Measurements from ENCODE around the gene SLC12A7.
A peak's percentile ranks its signal among the peaks of the same experiment; 100 is the strongest.

Gene SLC12A7

GRCh38 chr5:1118231-1118698, 6.4 kb upstream of the SLC12A7 start (continued):
- TF ChIP-seq ZBTB17 (tag by site-specific recombination; IDR thresholded peaks at IDR 0.05), result no peak
- no peak for TF ChIP-seq ATF2 (tag by site-specific recombination; IDR thresholded peaks at IDR 0.05; ENCODE audit: low read depth)
- TF ChIP-seq MZF1 (tag by site-specific recombination; IDR thresholded peaks at IDR 0.05; ENCODE audit: borderline replicate concordance), result peak; percentile 11; the same call in 1 of the 2 replicates
- no peak for TF ChIP-seq ZNF18 (tag by site-specific recombination; IDR thresholded peaks at IDR 0.05)
- TF ChIP-seq ZIC2 (tag by site-specific recombination; IDR thresholded peaks at IDR 0.05), result peak; percentile 100
- TF ChIP-seq ZNF645 (tag by site-specific recombination; IDR thresholded peaks at IDR 0.05), result no peak
- TF ChIP-seq ZNF335 (tag by site-specific recombination; conservative IDR thresholded peaks at IDR 0.05), result peak; percentile 23; the same call in 1 of the 2 replicates
- TF ChIP-seq RBAK (tag by site-specific recombination; IDR thresholded peaks at IDR 0.05), result 0 out of 2 replicates have a peak, but pooled peaks have one; percentile 12
- TF ChIP-seq ZNF175 (tag by site-specific recombination; IDR thresholded peaks at IDR 0.05), result no peak
- 0 out of 2 replicates have a peak, but pooled peaks have one; percentile 15 for TF ChIP-seq ZNF10 (tag by site-specific recombination; IDR thresholded peaks at IDR 0.05)
- no peak for TF ChIP-seq ZNF501 (tag by site-specific recombination; IDR thresholded peaks at IDR 0.05)
- TF ChIP-seq, protein P1, sequence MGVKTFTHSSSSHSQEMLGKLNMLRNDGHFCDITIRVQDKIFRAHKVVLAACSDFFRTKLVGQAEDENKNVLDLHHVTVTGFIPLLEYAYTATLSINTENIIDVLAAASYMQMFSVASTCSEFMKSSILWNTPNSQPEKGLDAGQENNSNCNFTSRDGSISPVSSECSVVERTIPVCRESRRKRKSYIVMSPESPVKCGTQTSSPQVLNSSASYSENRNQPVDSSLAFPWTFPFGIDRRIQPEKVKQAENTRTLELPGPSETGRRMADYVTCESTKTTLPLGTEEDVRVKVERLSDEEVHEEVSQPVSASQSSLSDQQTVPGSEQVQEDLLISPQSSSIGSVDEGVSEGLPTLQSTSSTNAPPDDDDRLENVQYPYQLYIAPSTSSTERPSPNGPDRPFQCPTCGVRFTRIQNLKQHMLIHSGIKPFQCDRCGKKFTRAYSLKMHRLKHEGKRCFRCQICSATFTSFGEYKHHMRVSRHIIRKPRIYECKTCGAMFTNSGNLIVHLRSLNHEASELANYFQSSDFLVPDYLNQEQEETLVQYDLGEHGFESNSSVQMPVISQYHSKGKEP (tag by site-specific recombination; IDR thresholded peaks at IDR 0.05), result no peak
- TF ChIP-seq, protein P2, sequence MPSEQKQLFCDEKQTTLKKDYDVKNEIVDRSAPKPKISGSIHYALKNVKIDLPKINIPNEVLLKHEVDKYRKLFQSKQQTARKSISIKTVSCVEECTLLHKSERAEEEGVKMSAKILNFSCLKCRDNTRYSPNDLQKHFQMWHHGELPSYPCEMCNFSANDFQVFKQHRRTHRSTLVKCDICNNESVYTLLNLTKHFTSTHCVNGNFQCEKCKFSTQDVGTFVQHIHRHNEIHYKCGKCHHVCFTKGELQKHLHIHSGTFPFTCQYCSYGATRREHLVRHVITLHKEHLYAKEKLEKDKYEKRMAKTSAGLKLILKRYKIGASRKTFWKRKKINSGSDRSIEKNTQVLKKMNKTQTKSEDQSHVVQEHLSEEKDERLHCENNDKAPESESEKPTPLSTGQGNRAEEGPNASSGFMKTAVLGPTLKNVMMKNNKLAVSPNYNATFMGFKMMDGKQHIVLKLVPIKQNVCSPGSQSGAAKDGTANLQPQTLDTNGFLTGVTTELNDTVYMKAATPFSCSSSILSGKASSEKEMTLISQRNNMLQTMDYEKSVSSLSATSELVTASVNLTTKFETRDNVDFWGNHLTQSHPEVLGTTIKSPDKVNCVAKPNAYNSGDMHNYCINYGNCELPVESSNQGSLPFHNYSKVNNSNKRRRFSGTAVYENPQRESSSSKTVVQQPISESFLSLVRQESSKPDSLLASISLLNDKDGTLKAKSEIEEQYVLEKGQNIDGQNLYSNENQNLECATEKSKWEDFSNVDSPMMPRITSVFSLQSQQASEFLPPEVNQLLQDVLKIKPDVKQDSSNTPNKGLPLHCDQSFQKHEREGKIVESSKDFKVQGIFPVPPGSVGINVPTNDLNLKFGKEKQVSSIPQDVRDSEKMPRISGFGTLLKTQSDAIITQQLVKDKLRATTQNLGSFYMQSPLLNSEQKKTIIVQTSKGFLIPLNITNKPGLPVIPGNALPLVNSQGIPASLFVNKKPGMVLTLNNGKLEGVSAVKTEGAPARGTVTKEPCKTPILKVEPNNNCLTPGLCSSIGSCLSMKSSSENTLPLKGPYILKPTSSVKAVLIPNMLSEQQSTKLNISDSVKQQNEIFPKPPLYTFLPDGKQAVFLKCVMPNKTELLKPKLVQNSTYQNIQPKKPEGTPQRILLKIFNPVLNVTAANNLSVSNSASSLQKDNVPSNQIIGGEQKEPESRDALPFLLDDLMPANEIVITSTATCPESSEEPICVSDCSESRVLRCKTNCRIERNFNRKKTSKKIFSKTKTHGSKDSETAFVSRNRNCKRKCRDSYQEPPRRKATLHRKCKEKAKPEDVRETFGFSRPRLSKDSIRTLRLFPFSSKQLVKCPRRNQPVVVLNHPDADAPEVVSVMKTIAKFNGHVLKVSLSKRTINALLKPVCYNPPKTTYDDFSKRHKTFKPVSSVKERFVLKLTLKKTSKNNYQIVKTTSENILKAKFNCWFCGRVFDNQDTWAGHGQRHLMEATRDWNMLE (tag by site-specific recombination; conservative IDR thresholded peaks at IDR 0.05; ENCODE audit: low read depth), result no peak
- peak; percentile 2; the same call in 1 of the 2 replicates for TF ChIP-seq BCL11A (tag by site-specific recombination; IDR thresholded peaks at IDR 0.05; ENCODE audit: low read depth)
- TF ChIP-seq, protein P3, sequence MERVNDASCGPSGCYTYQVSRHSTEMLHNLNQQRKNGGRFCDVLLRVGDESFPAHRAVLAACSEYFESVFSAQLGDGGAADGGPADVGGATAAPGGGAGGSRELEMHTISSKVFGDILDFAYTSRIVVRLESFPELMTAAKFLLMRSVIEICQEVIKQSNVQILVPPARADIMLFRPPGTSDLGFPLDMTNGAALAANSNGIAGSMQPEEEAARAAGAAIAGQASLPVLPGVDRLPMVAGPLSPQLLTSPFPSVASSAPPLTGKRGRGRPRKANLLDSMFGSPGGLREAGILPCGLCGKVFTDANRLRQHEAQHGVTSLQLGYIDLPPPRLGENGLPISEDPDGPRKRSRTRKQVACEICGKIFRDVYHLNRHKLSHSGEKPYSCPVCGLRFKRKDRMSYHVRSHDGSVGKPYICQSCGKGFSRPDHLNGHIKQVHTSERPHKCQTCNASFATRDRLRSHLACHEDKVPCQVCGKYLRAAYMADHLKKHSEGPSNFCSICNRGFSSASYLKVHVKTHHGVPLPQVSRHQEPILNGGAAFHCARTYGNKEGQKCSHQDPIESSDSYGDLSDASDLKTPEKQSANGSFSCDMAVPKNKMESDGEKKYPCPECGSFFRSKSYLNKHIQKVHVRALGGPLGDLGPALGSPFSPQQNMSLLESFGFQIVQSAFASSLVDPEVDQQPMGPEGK (tag by site-specific recombination; IDR thresholded peaks at IDR 0.05), result peak; percentile 13
- TF ChIP-seq ZNF768 (tag by site-specific recombination; IDR thresholded peaks at IDR 0.05), result no peak
- no peak for TF ChIP-seq ZNF223 (tag by site-specific recombination; IDR thresholded peaks at IDR 0.05)
